Ammon's horn (tissue), 1 donor: ENCODE data around the gene AOAH.

Experiments
- DNase-seq: peaks from one replicate; pipeline ENCODE4 v3.0.0-alpha.2; 2016; ENCODE audit warnings: low spot score

AOAH gene

GRCh38 chr7:36547416-36547815, 176.9 kb downstream of the AOAH start:
- no peak for DNase-seq

GRCh38 chr7:36546331-36546730, 178.0 kb downstream of the AOAH start:
- DNase-seq, result no peak

- DNase-seq, result no peak
These were observed 179.0 kb downstream of the AOAH start for GRCh38 chr7:36545291-36545690.

- DNase-seq, result no peak
These were observed 186.2 kb downstream of the AOAH start for GRCh38 chr7:36538126-36538525.

GRCh38 chr7:36535866-36536664, 188.2 kb downstream of the AOAH start:
- no peak for DNase-seq

GRCh38 chr7:36533717-36534116, 190.6 kb downstream of the AOAH start:
- DNase-seq, result no peak

GRCh38 chr7:36532981-36533499, 191.3 kb downstream of the AOAH start:
- DNase-seq, result no peak

GRCh38 chr7:36531951-36532350, 192.3 kb downstream of the AOAH start:
- DNase-seq, result no peak

- DNase-seq, result peak; percentile 21
These were observed 193.8 kb downstream of the AOAH start for GRCh38 chr7:36530456-36530855.

- no peak for DNase-seq
These were observed 196.8 kb downstream of the AOAH start for GRCh38 chr7:36527549-36527913.

GRCh38 chr7:36526863-36527548, 197.3 kb downstream of the AOAH start:
- no peak for DNase-seq

GRCh38 chr7:36523371-36524101, 200.8 kb downstream of the AOAH start:
- no peak for DNase-seq

- no peak for DNase-seq
These were observed 201.8 kb downstream of the AOAH start for GRCh38 chr7:36522453-36523007.

- no peak for DNase-seq
These were observed 202.4 kb downstream of the AOAH start for GRCh38 chr7:36521911-36522310.

- DNase-seq, result no peak
These were observed 203.2 kb downstream of the AOAH start for GRCh38 chr7:36521133-36521532.

GRCh38 chr7:36515847-36516246, 208.4 kb downstream of the AOAH start:
- DNase-seq, result no peak

- DNase-seq, result peak; percentile 85
These were observed 209.7 kb downstream of the AOAH start for GRCh38 chr7:36514289-36515243.

GRCh38 chr7:36513393-36513792, 210.9 kb downstream of the AOAH start:
- DNase-seq, result no peak

- DNase-seq, result no peak
These were observed 211.7 kb downstream of the AOAH start for GRCh38 chr7:36512616-36513015.

GRCh38 chr7:36509962-36510361, 214.3 kb downstream of the AOAH start:
- DNase-seq, result no peak
